NCI-H1417 treated with DMSO at 0.1 percent for 48 hours (cell line): ENCODE data around the gene FOLH1.
"Not testable (repeated sequence)": the region's sequence is repeated elsewhere in the genome, so short reads cannot be mapped to it uniquely, and the experiment has no call there.

Experiments used
- DNase-seq: peaks from one replicate; lab custom pipeline; 2025; lab: John Stamatoyannopoulos, UW

Gene FOLH1

GRCh38 chr11:49177936-49178335, 30.5 kb downstream of the FOLH1 start:
- not testable (repeated sequence) for DNase-seq

- DNase-seq = not testable (repeated sequence)
Measured at GRCh38 chr11:49175378-49175777, 33.0 kb downstream of the FOLH1 start.

DNA sequence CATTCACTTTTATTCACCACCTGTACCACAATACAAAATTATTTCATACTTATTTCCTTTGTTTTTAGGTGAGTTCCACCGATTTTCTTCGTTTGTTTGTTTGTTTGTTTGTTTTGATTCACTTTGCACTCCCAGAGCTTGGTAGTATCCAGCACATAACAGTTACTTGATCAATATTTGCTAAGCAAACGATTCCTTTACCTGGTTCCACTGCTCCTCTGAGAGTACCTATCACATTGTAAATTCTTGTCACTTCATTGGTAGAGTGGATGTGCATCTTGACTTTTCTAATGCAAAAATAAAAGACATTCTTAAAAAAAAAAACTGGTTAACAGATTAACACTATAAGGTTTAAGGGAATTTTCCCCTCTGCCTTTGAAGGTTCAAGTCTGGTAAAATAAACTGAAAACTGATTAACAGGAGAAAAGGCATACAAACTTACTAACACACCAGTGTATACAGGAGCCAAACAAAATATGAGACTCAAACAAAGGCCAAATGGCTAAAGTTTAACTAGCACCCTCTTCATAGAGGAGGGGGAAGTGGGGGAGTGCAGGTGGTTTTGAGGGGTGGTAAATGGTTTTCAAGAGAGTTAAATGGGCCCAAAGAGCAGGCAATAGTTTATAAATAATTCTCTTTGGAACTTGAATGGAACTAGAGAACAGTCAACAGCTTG, 33.6 kb downstream of the FOLH1 start:
- not testable (repeated sequence) for DNase-seq

- DNase-seq = not testable (repeated sequence)
Measured at GRCh38 chr11:49171613-49172012, 36.8 kb downstream of the FOLH1 start.

GRCh38 chr11:49169579-49169978, 38.8 kb downstream of the FOLH1 start:
- not testable (repeated sequence) for DNase-seq

DNA sequence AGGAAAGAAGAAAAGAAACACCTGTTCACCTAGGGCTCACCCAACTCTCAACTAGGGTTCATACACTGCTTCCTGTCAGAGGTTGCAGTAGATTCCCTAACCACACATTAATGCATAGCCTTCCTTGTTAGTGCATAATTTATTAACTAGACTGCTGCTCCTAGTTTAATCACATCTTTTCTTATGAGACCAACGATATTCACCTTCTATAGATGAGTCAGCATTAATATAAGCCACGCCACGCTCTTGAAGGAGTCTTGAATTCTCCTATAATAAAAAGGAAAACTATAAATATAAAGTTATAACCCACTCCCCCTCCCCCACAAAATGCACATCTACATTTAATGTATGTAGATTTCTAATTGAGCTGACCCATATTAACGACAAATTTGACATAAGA, 39.4 kb downstream of the FOLH1 start:
- not testable (repeated sequence) for DNase-seq

GRCh38 chr11:49151211-49151610, 57.2 kb downstream of the FOLH1 start:
- no peak for DNase-seq

GRCh38 chr11:49102356-49102755, 106.0 kb downstream of the FOLH1 start:
- not testable (repeated sequence) for DNase-seq
